Prostate gland (tissue), 2 donors: ENCODE results near the gene ATXN10. TPM values are rescaled to one million over a fixed set of nuclear protein-coding genes. Genes with fewer than 3 reads are reported as not detected.

ENCODE experiments used
- DNase-seq: peaks from one replicate; pipeline ENCODE4 v3.0.0-alpha.2; 2019; ENCODE audit warnings: low spot score
- H3K27ac ChIP-seq, 2 donors: fragments of 200-600 bp; sonication (generic); 2 replicates each; pipeline ENCODE4 v1.5.1; 2017 to 2019
- H3K27me3 ChIP-seq: fragments of 200-600 bp; sonication (generic); replicated peaks from 2 replicates; pipeline ENCODE4 v1.5.1; 2019; ENCODE audit not compliant: insufficient read depth
- H3K36me3 ChIP-seq, 2 donors: fragments of 200-600 bp; sonication (generic); 1 replicate in 1 of 2; 2 replicates in 1 of 2; pipeline versions ENCODE4 v1.5.1 to v1.8.1; 2017 to 2019
- H3K4me1 ChIP-seq: fragments of 200-600 bp; sonication (generic); replicated peaks from 2 replicates; pipeline ENCODE4 v1.5.1; 2019
- H3K4me3 ChIP-seq, 2 donors: fragments of 200-600 bp; sonication (generic); 2 replicates each; pipeline ENCODE4 v1.5.1; 2017 to 2019
- H3K9me3 ChIP-seq: fragments of 200-600 bp; sonication (generic); 2 replicates; pipeline ENCODE4 v1.5.1; 2017
- POLR2A ChIP-seq: fragments of 450-650 bp; IDR thresholded peaks from one replicate; pipeline ENCODE4 v1.6.1; 2016; ENCODE audit warnings: antibody characterized with exemption, mild to moderate bottlenecking
- POLR2AphosphoS5 ChIP-seq: sonication (generic); formaldehyde crosslinking; IDR thresholded peaks from one replicate; pipeline ENCODE4 v1.6.1; 2017; ENCODE audit warnings: antibody characterized with exemption
- WGBS: methylation state at CpG from one replicate; pipeline ENCODE4 v1.1.5; 2018; 5-methylcytosine and 5-hydroxymethylcytosine counted together
- intact Hi-C: fragments of 100-400 bp; cut with DNase I; formaldehyde crosslinking; loops from one replicate; pipeline ENCODE4 v1.14.2; 2022
- total RNA-seq, 2 donors: library from RNA; depleted of rRNA; stranded (reverse); fragments of >200 nt; gene quantifications; one replicate each; pipeline ENCODE4 v1.1.0, GENCODE V29; 2016
- TF ChIP-seq, protein P1 (sequence below), 4 experiments: fragments of 200-600 bp in 2 of 4; fragments of 450-650 bp in 2 of 4; sonication (generic) in 2 of 4; IDR thresholded peaks; 1 replicate in 3 of 4; 2 replicates in 1 of 4; pipeline ENCODE4 v1.5.1; 2016 to 2019; ENCODE audit warnings: antibody characterized with exemption in 4 of 4, mild to moderate bottlenecking in 2 of 4, moderate library complexity in 2 of 4

ATXN10 gene
- total RNA-seq, 2 donors from 2014 or later = 125 to 148 TPM

DNA sequence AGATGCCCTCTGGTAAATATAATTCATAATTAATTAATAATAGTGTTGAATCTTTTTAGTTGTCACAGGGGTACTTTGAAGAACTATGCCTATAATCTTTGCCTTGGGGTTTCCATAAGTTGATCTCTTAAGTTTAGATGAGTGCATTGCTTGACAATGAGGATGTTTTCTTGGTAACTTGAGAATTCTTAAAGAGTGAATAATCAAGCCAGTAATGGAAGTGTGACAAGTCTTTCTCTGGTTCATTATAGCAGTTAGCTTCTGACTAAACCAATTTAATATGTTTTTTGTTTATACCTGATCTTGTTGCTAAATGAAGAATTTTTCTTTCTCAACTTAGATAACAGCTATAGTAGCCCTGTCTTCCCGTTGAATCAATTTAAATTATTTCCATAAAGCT, 46.2 kb downstream of the ATXN10 start:
- TF ChIP-seq, protein P1, sequence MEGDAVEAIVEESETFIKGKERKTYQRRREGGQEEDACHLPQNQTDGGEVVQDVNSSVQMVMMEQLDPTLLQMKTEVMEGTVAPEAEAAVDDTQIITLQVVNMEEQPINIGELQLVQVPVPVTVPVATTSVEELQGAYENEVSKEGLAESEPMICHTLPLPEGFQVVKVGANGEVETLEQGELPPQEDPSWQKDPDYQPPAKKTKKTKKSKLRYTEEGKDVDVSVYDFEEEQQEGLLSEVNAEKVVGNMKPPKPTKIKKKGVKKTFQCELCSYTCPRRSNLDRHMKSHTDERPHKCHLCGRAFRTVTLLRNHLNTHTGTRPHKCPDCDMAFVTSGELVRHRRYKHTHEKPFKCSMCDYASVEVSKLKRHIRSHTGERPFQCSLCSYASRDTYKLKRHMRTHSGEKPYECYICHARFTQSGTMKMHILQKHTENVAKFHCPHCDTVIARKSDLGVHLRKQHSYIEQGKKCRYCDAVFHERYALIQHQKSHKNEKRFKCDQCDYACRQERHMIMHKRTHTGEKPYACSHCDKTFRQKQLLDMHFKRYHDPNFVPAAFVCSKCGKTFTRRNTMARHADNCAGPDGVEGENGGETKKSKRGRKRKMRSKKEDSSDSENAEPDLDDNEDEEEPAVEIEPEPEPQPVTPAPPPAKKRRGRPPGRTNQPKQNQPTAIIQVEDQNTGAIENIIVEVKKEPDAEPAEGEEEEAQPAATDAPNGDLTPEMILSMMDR (IDR thresholded peaks at IDR 0.05) = no peak
- TF ChIP-seq POLR2AphosphoS5 (no peak), POLR2A (no peak)
- H3K4me1 ChIP-seq = no peaks in the 10 kb centered on the region
- no peak overlapping the region for H3K27ac ChIP-seq
- DNase-seq = no peak
- 74% methylated on average over 1 of the region's 1 CpG for WGBS
- H3K36me3 ChIP-seq = no peaks in the 10 kb centered on the region
- intact Hi-C loops = no loop called here
- no peak overlapping the region for H3K4me3 ChIP-seq
- H3K27me3 ChIP-seq = no peaks in the 10 kb centered on the region
- H3K9me3 ChIP-seq = no peaks in the 10 kb centered on the region

DNA sequence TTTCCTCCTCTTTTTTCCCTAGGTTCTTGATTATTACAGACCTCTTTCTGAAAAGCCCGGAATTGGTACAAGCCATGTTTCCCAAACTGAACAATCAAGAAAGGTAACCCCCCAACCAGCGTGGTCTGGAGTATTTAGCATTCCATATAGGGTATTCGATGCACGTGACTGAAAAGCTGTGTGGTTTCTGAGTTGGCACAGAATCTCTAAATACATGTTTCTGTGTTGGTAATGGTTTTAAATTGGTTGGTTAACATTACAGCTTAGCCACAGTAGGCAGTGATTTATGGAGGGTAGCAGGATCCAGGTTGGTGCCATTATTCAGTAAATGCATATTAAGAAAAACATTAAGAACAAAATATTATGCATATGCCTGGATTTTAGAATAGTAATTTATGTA, 46.8 kb downstream of the ATXN10 start:
- no peak overlapping the region for H3K4me3 ChIP-seq
- no peaks in the 10 kb centered on the region for H3K27me3 ChIP-seq
- H3K27ac ChIP-seq = no peak overlapping the region
- intact Hi-C loops = no loop called here
- no peaks in the 10 kb centered on the region for H3K36me3 ChIP-seq
- no peak for DNase-seq
- no peaks in the 10 kb centered on the region for H3K9me3 ChIP-seq
- no peak for TF ChIP-seq POLR2AphosphoS5
- TF ChIP-seq, protein P1 (IDR thresholded peaks at IDR 0.05) = no peak
- no peak for TF ChIP-seq POLR2A
- no peaks in the 10 kb centered on the region for H3K4me1 ChIP-seq
- 82% methylated on average over 4 of the region's 4 CpGs for WGBS

DNA sequence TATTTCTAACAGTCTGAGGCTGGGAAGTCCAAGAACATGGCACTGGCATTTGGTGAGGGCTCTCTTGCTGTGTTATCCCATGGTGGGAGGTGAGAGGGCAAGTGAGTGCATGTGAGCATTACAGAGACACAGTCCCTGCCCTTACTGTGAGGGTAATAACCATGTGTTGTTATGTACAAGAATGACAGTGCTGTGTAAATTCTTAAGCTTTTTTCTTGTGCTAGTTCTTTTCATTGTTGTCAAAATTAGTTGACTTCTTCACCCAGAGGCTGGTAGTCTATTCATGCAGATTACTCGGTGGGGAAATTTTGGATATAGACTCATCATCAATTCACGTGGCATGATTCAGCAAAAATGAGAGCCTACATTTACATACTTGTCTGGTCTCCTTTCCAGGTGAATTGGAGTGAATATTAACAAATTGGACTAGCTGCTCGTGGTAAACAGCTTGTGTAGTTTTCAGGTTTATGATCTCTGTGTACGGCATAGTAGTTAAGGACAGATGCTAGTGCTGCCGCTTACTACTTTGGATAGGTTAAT, 49.3 kb downstream of the ATXN10 start:
- Histone ChIP-seq H3K27me3 (no peaks in the 10 kb centered on the region), H3K9me3 (no peaks in the 10 kb centered on the region), H3K4me3 (no peak overlapping the region), H3K27ac (no peak overlapping the region), H3K36me3 (no peaks in the 10 kb centered on the region), H3K4me1 (no peaks in the 10 kb centered on the region)
- TF ChIP-seq POLR2A = no peak
- TF ChIP-seq, protein P1 (IDR thresholded peaks at IDR 0.05) = no peak
- TF ChIP-seq POLR2AphosphoS5 = no peak
- intact Hi-C loops = no loop called here
- WGBS = 93% methylated on average over 5 of the region's 5 CpGs
- DNase-seq = no peak

DNA sequence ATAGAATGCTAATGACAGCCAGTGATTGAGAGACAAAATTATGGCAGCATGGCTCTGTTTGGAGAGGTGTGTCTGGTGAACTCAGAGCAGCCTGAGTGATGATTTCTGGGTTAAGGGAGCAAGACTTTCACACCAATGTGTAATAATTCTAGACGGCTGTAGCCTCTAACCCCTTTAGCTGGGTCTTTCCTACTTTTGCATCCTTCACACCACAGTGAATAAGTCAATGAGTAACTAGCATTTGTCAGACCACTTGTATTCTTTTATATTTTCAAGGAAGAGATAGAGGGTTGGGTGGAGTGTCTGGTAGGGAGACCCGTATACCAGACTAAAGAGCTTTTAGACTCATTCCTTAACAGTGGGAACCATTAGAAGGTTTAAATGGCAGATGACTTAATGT, 50.4 kb downstream of the ATXN10 start:
- intact Hi-C loops = no loop called here
- Histone ChIP-seq H3K4me3 (no peak overlapping the region), H3K36me3 (no peaks in the 10 kb centered on the region)

DNA sequence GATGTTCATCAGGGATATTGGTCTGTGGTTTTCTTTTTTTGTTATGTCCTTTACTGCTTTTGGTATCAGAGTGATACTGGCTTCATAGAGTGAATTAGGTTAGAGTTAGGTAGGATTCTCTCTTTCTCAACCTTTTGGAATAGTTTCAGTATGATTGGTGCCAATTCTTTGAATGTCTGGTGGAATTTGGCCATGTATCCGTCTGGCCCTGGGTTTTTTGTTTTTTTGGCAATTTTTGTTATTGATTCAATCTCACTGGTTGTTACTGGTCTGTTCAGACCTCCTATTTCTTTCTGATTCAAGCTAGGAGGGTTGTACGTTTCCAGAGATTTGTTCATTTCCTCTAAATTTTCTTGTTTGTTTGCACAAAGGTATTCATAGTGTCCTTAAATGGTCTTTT, 54.4 kb downstream of the ATXN10 start:
- Histone ChIP-seq H3K4me3 (no peak overlapping the region), H3K27me3 (no peaks in the 10 kb centered on the region), H3K36me3 (no peaks in the 10 kb centered on the region), H3K9me3 (no peaks in the 10 kb centered on the region), H3K4me1 (no peaks in the 10 kb centered on the region), H3K27ac (no peak overlapping the region)
- TF ChIP-seq POLR2AphosphoS5 (no peak), POLR2A (no peak)
- TF ChIP-seq, protein P1 (IDR thresholded peaks at IDR 0.05) = no peak
- DNase-seq = no peak
- intact Hi-C loops = no loop called here
- WGBS = 53% methylated on average over 2 of the region's 2 CpGs

More for the DNA sequence above, 50.4 kb downstream of the ATXN10 start:
- no peaks in the 10 kb centered on the region for H3K4me1 ChIP-seq
- H3K9me3 ChIP-seq = no peaks in the 10 kb centered on the region
- no peak overlapping the region for H3K27ac ChIP-seq
- TF ChIP-seq POLR2AphosphoS5 = no peak
- TF ChIP-seq, protein P1 (IDR thresholded peaks at IDR 0.05) = no peak
- no peak for TF ChIP-seq POLR2A
- WGBS = 72% methylated on average over 2 of the region's 2 CpGs
- DNase-seq = no peak
- no peaks in the 10 kb centered on the region for H3K27me3 ChIP-seq
